Stimulated activated naive CD8-positive, alpha-beta T cell treated with anti-CD3 and anti-CD28 coated beads, Interleukin-15, Interleukin-2, amounts not matched to agents 100 ng/mL and 50 ng/mL, for 24 hours (primary cell): ENCODE measurements around the gene DUSP16.

Experiments
- H3K27ac Mint-ChIP-seq: one replicate; pipeline ENCODE4 v1.8.0; 2021; ENCODE audit warnings: mild to moderate bottlenecking, mixed read lengths
- H3K27me3 Mint-ChIP-seq: one replicate; pipeline ENCODE4 v1.8.0; 2021; ENCODE audit warnings: mixed read lengths
- H3K36me3 Mint-ChIP-seq: one replicate; pipeline ENCODE4 v1.8.0; 2021; ENCODE audit warnings: low read depth, mixed read lengths
- H3K4me1 Mint-ChIP-seq: one replicate; pipeline ENCODE4 v1.8.0; 2021; ENCODE audit warnings: low read depth, mixed read lengths
- H3K4me3 Mint-ChIP-seq: one replicate; pipeline ENCODE4 v1.8.0; 2021; ENCODE audit warnings: mild to moderate bottlenecking, mixed read lengths
- H3K9me3 Mint-ChIP-seq: one replicate; pipeline ENCODE4 v1.8.0; 2021; ENCODE audit warnings: mixed read lengths

DUSP16 gene

DNA sequence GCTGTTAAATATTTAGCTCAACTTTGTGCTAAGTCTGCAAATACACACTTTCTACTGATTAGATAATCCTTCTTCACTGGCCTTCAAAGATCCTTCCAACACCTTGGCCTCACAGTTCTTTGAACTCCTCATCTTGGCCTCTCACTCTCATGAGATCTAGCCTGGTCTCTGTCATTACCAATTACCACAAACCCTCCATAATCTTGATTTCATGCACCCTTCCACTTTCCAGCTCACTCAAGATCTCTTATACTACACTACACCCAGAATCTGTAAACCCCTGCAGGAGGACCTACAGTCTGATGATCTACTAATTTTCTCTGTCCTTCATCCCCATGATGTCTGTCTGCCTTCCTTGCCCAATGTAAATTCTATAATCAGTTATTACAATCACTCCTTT lies 71.1 kb downstream of the DUSP16 start:
- Mint-ChIP-seq H3K4me3 (no peak overlapping the region), H3K9me3 (peaks cover 5% of the 10 kb centered on the region), H3K4me1 (peaks cover 37% of the 10 kb centered on the region), H3K27me3 (no peaks in the 10 kb centered on the region), H3K27ac (no peak overlapping the region), H3K36me3 (peaks cover 27% of the 10 kb centered on the region)

DNA sequence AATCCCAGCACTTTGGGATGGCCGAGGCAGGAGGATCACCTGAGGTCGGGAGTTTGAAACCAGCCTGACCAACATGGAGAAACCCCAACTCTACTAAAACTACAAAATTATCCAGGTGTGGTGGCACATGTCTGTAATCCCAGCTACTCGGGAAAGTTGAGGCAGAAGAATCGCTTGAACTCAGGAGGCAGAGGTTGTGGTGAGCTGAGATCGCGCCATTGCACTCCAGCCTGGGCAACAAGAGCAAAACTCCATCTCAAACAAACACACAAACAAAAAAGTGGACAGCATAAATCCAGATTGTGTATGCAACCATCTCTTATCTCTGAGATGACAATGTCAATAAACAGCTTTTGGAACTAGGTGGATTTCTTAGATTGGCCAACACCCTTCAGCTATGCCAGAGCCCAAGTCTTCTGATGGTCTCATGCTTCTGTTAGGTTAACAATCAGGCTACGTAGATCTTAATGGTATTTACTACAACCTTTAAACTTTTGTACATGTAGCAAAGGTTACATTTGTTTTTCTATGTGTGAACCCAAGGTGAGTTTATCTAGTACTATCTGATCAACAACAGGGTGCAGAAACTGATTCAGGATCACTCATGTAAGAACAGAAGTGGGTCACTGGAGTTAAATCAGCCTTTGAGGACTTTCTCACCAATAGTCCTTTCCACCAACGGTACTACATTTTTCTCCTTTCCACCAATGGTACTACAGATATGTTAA lies 73.7 kb downstream of the DUSP16 start:
- H3K9me3 Mint-ChIP-seq, result peaks cover 5% of the 10 kb centered on the region
- no peak overlapping the region for H3K27ac Mint-ChIP-seq
- H3K4me3 Mint-ChIP-seq, result no peak overlapping the region
- no peaks in the 10 kb centered on the region for H3K27me3 Mint-ChIP-seq
- peaks cover 45% of the 10 kb centered on the region for H3K36me3 Mint-ChIP-seq
- peaks cover 44% of the 10 kb centered on the region for H3K4me1 Mint-ChIP-seq

DNA sequence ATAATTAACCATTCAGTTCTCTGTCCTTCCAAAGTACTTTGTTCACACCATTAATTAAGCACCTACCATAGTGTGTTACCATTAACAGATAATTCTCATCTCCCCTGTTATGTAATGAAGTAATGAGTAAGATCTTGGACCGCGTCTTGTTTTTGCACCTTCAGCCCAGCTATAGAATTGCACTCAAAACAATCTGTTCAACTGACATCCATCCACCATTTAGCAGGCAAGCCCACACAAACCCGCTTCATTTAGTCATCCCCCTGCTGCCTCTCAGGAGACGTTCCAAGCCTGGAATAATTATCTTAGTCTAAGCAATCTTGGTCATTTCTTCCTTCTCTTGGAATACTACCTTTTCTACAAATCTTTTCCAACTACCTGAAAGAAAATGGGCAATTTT lies 74.4 kb downstream of the DUSP16 start:
- H3K4me1 Mint-ChIP-seq, result peaks cover 50% of the 10 kb centered on the region
- peaks cover 5% of the 10 kb centered on the region for H3K9me3 Mint-ChIP-seq
- H3K36me3 Mint-ChIP-seq, result peaks cover 51% of the 10 kb centered on the region
- no peaks in the 10 kb centered on the region for H3K27me3 Mint-ChIP-seq
- peak overlapping the region; percentile 90 for H3K27ac Mint-ChIP-seq
- H3K4me3 Mint-ChIP-seq, result no peak overlapping the region

DNA sequence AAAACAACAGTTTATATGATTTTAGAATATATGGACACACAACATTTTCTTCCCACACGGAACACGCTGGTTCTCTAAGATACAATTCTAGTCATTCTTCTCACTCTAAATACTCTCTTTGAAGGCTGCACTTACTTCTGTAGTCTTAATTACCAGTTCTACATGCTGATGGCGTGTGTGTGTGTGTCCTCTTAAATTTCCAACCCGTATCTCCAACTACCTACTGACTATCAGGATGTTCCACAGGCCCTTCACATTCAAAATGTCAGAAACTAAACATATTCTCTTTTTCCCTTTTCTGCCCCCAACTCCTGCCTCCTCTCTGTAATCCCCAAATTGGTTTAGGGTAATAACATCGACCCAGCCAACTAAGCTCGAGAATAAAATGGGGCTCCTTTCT lies 75.2 kb downstream of the DUSP16 start:
- Mint-ChIP-seq H3K27ac (peak overlapping the region; percentile 90), H3K36me3 (peaks cover 57% of the 10 kb centered on the region), H3K9me3 (peaks cover 5% of the 10 kb centered on the region), H3K27me3 (no peaks in the 10 kb centered on the region), H3K4me1 (peaks cover 59% of the 10 kb centered on the region), H3K4me3 (no peak overlapping the region)

DNA sequence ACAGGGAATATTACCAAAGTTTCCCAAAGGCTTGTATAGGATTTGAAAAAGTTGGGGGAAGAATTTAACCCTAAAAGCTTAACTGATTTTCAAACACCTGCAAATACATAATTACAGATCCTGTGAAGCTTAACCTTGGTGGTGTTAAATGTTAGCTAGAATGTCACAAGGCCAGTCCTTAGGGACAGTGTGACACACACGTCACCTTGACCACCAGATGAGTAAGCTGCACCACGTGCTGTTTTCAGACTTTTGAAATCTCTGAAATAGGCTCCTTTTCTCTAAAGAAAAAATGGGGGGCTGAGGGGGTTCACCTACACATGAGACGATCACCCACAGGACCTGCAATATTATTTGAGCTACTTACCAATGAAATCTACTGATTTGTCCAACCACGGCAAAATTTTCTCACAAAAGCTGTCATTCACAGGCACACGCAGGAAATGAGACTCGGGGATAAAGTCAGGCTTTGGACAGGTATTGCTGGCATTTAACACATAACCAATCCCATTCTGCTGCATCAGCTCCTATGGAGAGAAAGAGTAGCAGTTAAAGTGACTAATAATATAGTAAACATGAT lies 75.9 kb downstream of the DUSP16 start:
- peaks cover 5% of the 10 kb centered on the region for H3K9me3 Mint-ChIP-seq
- no peak overlapping the region for H3K4me3 Mint-ChIP-seq
- H3K27ac Mint-ChIP-seq, result peak overlapping the region; percentile 90
- peaks cover 60% of the 10 kb centered on the region for H3K36me3 Mint-ChIP-seq
- H3K27me3 Mint-ChIP-seq, result no peaks in the 10 kb centered on the region
- H3K4me1 Mint-ChIP-seq, result peaks cover 66% of the 10 kb centered on the region

DNA sequence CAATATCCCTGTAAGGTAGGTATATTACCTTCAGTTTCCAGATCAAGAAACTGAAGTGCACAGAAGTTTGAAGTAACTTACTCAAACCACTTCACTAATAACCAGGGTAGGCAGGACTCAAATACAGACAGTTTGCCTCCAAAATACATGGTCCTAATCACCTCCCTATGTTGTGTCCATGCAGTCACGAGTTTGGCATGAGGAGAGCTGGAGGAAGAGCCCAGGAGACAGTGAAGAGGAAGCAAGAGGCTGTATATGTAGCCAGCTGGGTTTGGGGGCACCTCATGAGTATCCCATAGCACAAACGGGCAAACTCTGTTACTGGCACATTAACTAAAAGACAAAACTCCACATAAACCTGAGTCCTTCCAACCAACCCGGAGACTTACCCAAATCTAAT lies 79.2 kb downstream of the DUSP16 start:
- peak overlapping the region; percentile 81 for H3K27ac Mint-ChIP-seq
- no peaks in the 10 kb centered on the region for H3K27me3 Mint-ChIP-seq

DNA sequence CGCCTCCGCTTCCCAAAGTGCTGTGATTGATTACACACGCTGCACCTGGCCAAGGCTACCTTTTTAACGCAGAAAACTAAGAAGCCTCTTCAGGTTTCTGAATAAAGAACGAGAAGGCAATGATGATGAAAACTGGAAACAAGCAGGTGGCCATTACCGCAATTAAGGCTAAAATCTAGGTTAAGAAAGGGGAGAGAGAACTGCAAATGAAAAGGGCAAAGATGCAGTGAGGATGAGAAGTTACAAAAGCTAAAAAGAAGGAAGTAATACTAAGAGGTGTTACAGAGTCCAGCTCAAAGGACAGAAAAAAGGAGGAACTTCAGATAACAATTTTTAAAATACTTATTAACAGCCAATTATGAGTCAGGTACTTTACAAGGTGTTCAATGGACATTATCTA lies 79.7 kb downstream of the DUSP16 start:
- H3K4me3 Mint-ChIP-seq, result peak overlapping the region; percentile 83
- no peaks in the 10 kb centered on the region for H3K9me3 Mint-ChIP-seq
- no peaks in the 10 kb centered on the region for H3K27me3 Mint-ChIP-seq
- peaks cover 86% of the 10 kb centered on the region for H3K4me1 Mint-ChIP-seq
- H3K27ac Mint-ChIP-seq, result peak overlapping the region; percentile 98
- H3K36me3 Mint-ChIP-seq, result peaks cover 70% of the 10 kb centered on the region

More for the DNA sequence above, 79.2 kb downstream of the DUSP16 start:
- Mint-ChIP-seq H3K36me3 (peaks cover 71% of the 10 kb centered on the region), H3K4me3 (peak overlapping the region; percentile 33), H3K9me3 (peaks cover 5% of the 10 kb centered on the region), H3K4me1 (peaks cover 88% of the 10 kb centered on the region)

DNA sequence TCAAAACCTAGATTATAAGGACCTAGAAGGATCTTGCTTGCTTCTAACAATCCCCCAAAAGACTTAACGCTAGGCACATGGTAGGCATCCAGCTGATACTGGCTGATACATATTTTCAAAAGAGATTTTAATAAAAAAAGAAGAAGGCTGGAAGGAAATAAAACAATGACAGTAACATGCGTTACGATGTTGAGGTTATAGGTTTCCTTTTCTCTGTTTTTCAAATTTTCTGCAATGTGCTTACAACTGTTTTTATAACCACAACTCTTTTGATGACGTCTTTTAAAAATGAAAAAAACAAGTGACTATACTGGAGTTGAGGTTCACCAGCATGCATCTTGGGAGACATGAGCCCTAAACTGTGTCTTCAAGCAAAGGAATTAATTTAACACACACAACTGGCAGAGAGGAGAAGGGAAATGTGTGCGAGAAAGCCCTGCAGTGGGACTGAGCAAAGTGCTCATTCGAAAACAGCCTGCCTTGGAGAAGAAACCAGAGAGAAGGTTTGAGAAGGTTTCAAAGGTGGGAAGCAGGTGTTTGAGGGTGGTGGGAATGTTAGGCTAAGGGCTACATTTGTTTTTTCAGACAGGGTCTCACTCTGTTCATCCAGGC lies 80.4 kb downstream of the DUSP16 start:
- Mint-ChIP-seq H3K36me3 (peaks cover 72% of the 10 kb centered on the region), H3K4me1 (peaks cover 82% of the 10 kb centered on the region), H3K9me3 (no peaks in the 10 kb centered on the region), H3K4me3 (peak overlapping the region; percentile 83), H3K27me3 (no peaks in the 10 kb centered on the region), H3K27ac (peak overlapping the region; percentile 98)

DNA sequence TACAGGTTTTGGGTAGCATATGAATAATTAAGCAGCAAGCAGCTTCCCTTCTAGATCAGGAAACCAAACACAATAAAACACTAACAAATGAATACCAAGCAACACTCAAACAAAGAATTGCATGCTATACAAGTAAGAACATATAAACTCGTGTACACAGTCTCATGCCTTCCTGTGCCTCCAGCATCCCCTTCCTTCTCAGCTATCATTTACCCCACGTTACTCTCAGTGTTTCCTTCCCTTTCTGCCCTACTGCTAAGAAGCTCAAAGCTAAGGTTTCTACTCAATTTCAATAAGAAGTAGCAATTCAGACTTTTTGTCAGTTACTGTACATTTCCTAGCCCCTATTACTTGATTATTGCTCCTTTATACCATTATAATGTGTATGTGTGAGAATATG lies 81.0 kb downstream of the DUSP16 start:
- H3K4me1 Mint-ChIP-seq, result peaks cover 79% of the 10 kb centered on the region
- H3K4me3 Mint-ChIP-seq, result peak overlapping the region; percentile 4
- no peaks in the 10 kb centered on the region for H3K9me3 Mint-ChIP-seq
- no peaks in the 10 kb centered on the region for H3K27me3 Mint-ChIP-seq
- H3K36me3 Mint-ChIP-seq, result peaks cover 73% of the 10 kb centered on the region
- H3K27ac Mint-ChIP-seq, result peak overlapping the region; percentile 98

DNA sequence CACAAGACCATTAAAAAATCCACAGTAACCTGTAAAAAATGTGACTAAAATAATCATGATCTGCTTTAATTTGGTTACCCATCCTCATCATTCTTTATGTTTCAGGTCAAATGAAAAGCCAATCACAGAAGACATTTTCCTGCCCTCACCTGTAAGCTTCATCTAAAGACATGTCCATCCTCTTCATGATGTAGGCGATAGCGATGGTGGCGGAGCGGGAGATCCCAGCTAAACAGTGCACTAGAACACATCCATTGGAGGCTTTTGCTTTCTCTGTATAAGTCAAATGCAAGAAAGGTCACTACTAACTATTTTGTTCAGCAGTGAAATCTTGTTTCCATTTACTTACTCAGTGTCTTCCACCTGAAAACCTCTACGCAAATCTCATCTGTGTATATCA lies 82.6 kb downstream of the DUSP16 start:
- Mint-ChIP-seq H3K9me3 (no peaks in the 10 kb centered on the region), H3K27ac (peak overlapping the region; percentile 94), H3K36me3 (peaks cover 73% of the 10 kb centered on the region), H3K27me3 (no peaks in the 10 kb centered on the region), H3K4me3 (peak overlapping the region; percentile 47), H3K4me1 (peaks cover 84% of the 10 kb centered on the region)

DNA sequence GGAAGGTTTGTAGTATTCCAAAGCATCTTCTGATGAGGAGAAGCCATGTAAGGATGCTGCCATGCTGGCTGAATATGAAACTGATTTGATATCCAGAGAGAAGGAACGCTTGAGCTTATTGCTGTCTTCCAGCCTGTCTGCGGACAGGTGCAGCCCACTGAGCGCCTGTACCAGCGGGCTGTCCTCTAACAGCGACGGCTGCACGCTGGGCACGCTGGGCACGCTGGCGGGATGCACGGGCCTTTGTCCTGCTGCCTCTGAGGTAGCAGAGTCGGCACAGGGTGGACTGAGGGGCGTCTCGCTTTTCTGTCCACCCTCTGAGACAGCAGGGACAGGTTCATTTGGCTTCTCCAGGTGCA lies 85.2 kb downstream of the DUSP16 start:
- no peaks in the 10 kb centered on the region for H3K27me3 Mint-ChIP-seq
- peaks cover 73% of the 10 kb centered on the region for H3K36me3 Mint-ChIP-seq
- H3K9me3 Mint-ChIP-seq, result no peaks in the 10 kb centered on the region
- peak overlapping the region; percentile 2 for H3K4me3 Mint-ChIP-seq
- peaks cover 84% of the 10 kb centered on the region for H3K4me1 Mint-ChIP-seq
- peak overlapping the region; percentile 30 for H3K27ac Mint-ChIP-seq

DNA sequence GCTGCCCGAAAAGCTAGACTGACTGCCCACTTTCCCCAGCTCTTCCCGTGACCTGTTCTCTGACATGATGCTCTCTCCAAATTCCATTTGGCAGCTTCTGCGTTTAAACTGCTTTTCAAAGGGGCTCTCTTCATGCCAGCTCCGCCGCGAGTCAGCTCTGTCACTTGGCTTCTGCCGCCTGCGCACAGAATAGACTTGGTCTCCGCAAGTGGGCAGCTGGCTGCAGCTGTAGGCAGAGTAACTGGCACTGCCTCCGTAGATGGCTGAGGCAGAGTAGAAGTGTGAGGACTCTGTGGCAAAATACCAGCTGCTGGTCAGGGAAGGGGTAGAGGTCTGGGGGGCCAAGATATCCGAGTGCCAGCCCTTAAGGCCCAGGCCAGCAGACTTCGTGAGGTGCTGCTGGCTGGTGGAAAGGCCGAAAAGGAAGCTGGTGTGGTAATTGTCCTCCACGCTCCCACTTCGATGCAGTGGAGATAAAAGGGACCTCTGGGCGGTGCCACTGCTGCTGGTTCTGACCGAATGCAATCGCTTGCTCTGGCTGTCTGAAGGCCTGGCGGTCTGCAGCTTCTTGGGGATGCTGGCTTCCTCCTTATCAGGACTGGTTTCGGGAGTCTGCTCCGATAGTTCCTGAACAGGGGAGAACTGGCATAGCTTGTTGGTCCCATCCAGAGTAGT lies 85.7 kb downstream of the DUSP16 start:
- Mint-ChIP-seq H3K4me1 (peaks cover 79% of the 10 kb centered on the region), H3K27me3 (no peaks in the 10 kb centered on the region), H3K36me3 (peaks cover 70% of the 10 kb centered on the region), H3K9me3 (no peaks in the 10 kb centered on the region), H3K4me3 (no peak overlapping the region), H3K27ac (peak overlapping the region; percentile 100)

DNA sequence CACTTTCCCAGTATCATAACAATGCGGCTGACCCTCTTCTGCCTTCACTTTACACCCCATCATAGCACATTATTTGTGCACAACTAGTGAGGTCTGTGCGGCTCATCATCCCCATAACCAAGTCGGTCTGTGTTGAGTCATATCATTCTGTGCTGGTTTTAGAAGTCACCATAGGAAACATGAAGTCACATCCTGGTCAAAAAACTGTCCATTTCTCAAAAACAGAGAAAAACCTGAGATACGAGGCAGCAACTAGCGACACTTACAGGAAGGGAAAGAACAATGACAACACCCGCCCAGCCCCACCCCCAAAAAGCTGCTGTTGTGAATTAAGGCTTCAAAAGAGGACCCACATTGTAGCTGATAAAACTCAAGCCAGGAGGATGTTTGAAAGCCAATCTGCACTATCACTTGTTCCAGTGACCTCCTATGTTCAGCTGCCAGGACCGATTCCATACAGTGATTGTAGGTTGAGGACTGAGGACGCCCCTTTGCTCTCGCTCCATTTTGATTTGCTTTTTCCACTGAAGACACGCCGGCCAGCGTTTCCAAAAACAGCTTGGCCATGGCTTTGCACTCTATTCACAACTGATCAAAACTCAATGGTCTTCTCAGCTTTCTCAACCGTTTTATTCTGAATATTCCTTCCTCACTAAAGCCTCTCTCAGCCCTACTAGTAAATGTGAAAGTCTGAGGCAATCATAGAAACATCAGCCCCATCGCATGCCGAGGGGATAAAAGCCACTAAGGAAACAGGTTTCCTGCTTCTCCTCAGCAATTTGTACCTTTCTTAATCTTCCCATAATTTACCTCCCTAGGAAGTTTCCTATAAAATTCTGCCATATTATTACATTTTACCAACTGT lies 87.5 kb downstream of the DUSP16 start:
- Mint-ChIP-seq H3K36me3 (peaks cover 86% of the 10 kb centered on the region), H3K27ac (peak overlapping the region; percentile 100), H3K27me3 (no peaks in the 10 kb centered on the region), H3K4me3 (peak overlapping the region; percentile 73), H3K9me3 (peaks cover 3% of the 10 kb centered on the region), H3K4me1 (peaks cover 78% of the 10 kb centered on the region)

DNA sequence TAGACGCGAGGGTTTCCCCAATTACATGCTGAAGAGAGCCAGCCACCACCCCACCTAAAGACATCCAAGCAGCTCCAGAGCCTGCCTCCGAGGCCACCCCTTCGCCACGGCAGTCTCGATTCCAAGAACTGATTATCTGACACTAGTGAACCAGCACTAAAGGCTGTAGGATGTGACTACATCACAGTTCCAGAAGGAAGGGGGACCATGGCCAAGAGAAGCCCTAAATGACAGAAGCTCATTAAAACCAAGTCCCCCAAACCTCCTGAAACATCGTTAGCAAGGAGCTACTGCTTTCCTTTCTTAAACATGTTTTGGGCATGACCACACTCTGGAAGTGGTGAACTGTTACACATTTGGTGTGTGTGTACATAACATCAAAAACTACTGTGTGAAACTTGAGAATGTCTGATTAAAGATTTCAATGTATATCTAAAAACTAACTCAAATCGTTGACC lies 88.2 kb downstream of the DUSP16 start:
- Mint-ChIP-seq H3K27ac (peak overlapping the region; percentile 100), H3K27me3 (no peaks in the 10 kb centered on the region), H3K36me3 (peaks cover 85% of the 10 kb centered on the region), H3K9me3 (peaks cover 3% of the 10 kb centered on the region), H3K4me1 (peaks cover 75% of the 10 kb centered on the region), H3K4me3 (peak overlapping the region; percentile 73)
